Stimulated activated CD8-positive, alpha-beta memory T cell treated with anti-CD3 and anti-CD28 coated beads, Interleukin-7, amount 100 ng/mL, for 1 hour (primary cell): ENCODE measurements around the gene GRIK1.

Experiments
- DNase-seq, 2 donors: peaks; one replicate each; pipeline ENCODE4 v3.0.0-alpha.2; 2020; ENCODE audit warnings: low read depth in 2 of 2

Gene GRIK1

DNA sequence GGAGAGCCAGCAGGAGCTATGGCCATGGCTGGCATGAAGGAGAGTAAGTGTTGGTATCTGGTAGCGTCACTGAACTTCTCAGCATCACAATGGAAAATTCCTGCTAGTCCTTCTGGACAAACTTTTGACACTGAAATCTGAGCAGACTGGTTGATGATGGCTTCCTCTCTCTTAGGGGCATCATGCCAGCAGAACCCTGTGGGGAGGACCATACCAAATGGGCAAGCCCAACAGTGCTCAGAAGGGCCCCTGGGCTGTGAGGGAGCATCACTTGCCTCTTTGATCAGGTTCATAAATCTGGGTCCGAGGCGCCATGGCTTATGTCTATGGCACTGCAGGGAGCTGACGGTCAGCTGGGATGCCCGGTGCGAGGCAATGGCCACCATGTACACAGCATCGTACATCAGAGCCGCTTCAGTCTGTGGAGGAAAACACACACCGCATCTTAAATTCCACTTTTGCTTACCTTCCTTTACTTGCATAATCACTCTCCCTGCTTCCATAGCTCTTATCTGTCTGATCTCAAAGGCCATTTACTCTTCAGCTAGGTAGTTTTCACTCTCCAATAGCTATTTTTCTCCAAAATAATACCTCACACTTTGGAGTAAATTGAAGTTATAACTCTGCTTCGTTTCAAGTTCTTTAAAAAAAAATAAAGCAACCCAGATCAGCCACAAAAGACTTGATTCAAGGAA is 297.1 kb downstream of the GRIK1 start:
- DNase-seq, result no peak

DNA sequence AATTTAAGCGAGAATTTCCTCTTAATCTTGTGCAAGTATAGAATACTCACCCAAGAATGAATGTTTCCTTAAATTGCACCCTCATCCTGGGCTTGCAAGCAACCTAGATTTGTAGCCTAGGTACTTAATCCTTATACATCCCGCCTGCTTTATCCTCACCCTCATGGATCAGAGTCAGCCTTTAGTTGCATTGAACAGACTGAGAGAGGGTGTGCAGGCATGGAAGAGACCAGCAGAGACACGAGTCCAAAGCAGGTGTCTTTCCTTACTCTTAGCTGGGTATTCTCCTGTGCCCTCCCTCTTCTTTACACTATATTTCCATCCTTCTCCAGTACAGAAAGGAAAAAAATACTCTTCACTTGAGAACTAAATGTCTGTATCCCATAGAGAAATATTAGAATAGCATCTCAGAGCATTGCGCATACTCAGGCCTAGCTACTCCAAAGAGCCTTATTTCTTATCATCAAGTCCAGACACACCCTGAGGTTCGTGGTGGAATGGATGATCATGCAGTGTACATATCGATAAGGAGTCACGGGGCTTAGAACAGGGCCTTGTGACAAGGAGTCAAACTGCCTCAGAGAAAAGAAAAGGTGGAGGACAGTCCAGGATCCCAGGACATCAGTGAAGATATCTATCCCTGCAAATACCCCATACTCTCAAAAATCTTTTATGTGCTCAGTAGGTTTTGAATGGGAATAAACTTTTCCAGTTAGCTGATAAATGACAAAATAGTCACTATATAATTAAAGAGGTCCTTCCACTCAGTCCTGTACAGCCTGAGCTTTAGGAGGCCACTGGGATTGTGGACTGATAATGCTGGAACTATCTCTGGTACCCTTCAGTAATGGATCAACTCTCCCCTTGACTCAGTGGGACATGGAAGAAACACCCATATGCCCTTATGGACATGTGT is 297.9 kb downstream of the GRIK1 start:
- no peak for DNase-seq

DNA sequence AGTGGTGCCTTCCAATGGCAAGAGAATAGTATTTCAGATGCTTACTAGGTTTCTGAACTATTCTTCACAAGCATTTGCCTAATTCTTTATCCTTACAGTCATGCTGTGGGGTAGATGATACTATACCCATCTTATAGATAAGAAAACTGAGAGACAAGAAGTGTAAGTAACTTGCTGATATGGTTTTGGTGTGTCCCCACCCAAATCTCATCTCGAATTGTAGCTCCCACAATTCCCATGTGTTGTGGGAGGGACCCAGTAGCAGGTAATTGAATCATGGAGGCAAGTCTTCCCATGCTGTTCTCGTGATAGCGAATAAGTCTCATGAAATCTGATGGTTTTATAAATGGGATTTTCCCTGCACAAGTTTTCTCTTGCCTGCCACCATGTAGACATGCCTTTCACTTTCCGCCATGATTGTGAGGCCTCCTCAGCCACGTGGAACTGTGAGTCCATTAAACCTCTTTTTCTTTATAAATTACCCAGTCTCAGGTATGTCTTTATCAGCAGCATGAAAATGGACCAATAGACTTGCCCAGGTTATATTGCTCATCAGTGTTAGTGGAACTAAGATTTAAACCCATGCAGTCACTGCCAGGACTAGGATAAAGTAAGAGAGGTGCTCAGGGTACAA is 298.7 kb downstream of the GRIK1 start:
- no peak for DNase-seq

DNA sequence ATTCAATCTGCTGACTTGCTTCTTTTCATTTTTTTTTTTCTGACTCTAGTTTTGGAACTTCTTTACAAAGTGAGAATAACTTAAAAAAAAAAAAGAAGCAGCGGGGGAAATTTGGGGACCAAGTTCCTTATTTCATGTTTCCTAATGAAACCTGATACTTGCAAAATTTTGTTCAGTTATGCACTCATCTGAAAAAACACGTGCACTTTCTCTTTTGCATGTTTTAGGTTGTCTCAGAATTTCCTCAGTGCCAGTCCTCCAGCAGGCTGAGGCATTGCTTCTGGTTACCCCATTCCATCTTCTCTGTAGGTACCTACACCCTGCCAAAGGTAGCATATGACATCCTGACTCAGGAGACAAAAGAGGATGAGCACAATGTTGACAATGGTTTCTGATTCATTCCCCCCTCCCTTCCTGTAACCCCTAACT is 299.7 kb downstream of the GRIK1 start:
- DNase-seq, result no peak

DNA sequence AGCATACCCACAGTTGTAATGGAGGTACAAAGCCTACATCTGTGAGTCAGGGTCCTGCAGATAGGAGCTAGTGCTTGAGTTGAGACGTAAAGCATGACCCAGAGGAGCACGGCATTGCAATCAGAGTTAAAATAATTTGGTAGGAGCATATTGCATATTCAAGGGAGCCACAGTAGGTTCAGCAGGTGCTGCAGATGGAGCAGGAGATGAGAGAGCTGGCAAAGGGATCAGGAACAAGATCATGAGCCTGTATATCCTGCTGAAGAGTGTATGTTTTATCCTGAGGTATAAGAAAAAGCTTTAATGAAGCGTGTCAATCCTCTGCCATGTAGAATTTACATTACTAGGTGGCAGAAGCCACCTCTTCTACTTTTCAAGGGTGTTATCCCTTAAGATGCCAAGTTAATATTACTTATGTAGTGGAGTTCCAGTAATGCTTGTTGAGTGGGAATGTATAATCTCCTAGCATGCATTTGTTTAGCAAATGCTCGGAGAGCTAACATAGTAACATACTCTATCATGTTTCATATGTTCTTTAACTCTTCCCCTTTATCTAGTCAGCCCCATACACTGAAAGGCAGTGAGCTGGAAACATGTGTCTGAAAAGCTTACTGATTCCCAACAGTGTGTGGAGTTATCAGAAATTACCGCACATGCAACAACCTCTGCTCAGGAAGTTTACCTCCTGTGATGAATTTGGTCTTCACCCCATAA is 300.3 kb downstream of the GRIK1 start:
- no peak for DNase-seq

DNA sequence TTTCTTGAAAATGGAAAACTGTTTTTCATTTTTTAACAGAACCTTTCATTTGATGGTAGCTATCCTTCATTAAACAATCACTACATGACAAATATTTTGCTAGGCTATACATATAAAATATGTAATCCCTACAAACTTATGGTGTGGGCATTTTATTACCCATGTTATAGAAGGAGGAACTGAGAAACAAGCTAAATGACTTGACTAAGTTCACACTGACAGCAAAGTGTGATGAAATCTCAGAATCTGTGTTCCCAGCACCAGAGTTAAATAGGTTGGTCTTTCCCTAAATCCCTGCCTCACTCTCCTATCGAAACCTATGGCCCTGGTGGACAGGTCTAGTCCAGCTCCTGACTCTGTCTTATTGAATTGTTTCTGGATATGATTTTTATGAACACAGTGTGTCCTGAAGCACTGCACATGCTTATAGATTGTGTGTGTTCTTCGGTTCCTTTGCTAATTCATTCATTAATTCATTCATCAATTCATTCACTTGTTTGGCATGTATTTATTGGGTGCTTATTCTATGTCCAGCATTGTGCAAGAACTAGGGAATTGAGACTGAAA is 301.0 kb downstream of the GRIK1 start:
- DNase-seq, result no peak

DNA sequence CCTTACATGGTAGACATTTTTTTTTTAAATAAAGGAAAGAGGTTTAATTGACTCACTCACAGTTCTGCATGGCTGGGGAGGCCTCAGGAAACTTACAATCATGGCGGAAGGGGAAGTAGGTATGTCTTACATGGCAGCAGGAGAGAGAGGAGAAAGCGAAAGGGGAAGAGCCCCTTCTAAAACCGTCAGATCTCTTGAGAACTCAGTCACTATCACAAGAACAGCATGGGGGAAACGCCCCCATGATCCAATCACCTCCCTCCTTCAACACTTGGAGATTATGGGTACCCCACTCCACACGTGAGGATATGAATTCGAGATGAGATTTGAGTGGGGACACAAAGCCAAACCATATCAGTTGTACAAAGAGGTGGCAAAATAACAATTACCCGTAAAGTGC is 301.7 kb downstream of the GRIK1 start:
- no peak for DNase-seq

DNA sequence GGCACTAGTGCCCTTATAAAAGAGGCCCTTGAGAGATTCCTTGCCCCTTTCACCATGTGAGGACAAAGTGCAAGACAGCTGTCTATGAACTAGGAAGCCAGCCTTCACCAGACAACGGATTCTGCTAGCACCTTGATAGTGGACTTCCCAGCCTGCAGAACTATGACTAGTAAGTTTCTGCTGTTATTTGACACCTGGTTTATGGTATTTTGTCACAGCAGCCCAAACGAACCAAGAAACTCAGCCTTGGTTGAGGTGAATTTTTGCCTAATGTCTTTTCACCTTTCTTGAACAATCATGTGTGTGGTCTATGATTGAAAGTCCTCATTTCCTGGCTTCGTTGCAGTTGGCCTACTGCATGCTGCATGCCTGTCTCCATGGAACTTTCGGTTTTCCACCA is 302.2 kb downstream of the GRIK1 start:
- DNase-seq, result no peak

DNA sequence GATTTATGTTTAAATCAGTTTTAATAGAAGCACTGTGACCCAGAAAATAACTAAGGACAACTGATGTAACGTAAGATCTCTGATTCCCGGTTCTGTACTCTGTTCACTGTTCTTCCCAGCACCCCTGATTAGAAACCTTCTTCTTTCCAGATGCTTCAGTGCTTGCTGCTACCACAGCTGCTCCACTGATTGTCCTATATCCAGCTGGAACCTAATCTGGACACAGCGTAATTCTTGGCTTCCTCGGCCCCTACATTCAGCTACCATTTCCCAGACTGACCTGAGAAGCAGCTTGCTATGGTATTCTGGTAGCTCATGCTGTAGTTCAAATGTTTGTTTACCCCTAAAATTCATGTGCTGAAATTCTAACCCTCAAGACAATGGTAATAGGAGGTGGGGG is 302.7 kb downstream of the GRIK1 start:
- no peak for DNase-seq

DNA sequence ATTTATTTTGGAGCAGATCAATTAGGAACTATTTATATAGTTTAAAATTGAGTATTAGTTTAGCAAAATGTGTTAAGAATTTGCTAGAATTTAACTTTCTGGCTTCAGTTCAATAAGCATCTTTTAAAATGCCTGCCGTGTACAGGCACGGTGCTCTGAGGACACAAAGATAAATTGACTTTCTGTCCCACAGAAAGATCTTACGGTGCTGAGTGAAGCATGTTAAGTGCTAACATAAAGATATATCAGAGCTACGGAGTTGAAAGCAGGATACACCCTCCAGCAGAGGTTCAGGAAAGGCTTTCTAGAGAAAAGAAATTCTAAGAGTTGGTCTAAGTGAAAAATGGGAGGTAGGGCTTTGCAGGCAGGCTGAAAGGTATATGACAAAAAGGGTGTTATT is 305.4 kb downstream of the GRIK1 start:
- no peak for DNase-seq

DNA sequence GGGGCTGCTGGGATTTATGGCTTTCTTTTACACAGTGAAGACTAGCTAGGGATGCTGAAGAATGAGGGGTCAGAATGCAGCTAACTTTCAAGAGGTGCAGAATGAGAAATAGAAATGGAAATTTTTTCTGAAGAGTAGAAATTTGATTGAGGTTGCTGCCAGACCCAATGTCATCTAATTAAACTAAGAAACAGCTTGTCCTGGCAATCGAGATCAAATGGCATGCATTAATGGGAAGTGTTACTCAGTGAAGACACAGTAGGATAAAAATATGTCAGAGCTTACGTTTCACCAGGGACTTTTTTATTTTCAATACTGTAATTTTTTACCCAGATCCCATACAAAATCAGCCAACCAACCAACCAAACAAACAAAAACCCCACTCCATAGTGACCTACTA is 306.0 kb downstream of the GRIK1 start:
- DNase-seq, result no peak

DNA sequence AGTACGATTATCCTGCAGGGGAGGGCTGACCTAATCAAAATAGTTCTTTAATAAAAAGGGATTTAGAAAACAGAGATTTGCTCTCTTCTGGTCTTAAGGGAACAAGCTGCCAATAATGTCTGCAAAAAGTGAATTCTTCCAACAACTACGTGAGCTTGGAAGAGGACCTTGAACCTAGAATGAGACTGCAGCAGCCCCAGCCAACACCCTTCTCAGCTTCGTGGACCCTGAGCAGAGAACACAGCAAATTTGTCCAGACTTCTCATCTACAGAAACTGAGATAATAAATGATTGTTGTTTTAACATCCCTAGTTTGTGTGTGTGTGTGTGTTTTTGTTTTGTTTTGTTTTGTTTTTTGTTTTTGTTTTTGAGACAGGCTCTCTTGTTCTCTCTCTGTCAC is 309.4 kb downstream of the GRIK1 start:
- DNase-seq, result no peak

DNA sequence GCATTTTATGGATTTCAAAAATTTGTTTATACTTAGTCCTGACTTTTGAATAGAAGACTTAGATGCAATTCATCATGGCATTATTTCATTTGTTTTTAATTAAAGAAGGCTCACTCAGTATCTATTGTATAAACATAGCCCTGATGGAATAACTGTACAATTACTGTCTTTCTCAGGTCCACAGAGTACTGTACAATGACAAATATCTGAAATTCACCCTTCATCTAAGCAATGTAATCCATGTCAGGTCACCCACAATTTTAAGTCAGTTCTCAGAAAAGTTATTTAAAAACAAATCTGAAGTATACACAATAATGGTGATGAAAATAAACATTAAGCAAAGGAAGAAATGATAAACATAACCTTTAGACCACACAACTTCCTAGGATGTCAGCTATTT is 311.9 kb downstream of the GRIK1 start:
- DNase-seq, result no peak

DNA sequence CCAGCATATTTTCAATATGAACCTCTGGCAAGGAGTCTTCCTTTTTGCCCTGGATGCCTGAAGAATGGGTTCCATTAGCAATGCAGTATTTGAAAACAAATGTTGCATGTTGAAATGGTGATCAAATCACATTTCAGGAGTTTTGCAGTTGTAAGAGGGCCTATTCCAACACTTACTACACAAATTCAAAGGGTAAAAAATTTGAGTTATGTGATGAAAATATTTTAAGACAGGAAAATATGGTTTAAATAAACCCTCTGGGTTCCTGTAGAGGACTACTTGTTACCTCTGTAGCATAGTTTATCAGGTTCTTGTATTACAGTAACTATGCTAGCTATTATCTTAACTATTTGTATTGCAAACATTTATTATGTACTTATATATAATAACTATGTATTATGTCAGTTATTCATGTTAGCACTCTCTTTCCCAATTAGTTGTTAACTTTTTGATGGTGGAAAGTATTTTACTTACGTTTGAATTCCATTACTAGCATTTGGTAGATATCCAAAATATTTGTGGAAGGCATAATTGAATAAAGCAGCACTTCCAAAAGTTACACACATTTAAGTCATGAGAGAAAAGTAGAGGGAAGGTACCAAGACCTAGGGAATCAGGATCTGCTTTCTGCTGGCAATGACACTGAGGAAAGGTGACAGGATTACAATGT is 312.9 kb downstream of the GRIK1 start:
- DNase-seq, result no peak

DNA sequence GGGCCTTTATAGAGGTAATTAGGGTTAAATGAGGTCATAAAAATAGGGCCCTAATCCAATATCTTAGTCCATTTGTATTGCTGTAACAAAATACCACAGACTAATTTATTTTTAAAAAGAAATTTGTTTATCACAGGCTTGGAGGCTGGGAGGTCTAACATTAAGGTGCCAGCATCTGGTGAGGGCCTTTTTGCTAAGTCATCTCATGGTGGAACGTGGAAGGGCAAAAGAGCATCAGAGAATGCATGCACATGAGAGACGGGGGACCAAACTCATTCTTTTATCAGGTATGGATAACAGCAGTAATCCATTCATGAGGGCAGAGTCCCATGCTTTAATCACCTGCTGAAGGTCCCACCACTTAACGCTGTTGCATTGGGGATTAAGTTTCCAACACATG is 313.8 kb downstream of the GRIK1 start:
- DNase-seq, result no peak

DNA sequence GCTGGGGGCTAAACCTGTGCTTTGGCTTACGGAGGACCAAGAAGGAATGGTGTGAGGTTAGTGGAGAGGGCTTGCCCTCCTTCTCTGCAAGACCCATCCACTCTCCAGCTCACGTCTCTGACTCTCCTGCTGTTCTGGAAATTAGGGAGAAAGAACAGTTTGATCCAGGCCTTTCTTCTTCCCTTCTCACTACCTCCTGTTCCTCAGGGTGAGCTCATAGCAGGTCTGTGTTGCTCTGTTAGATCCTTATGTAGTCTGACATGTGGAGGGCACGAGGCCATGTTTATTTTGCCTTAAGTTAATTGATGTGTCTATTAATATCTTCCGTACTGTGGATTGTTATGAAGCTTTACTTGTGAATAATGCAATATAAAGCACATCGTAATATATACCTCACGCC is 315.0 kb downstream of the GRIK1 start:
- DNase-seq, result no peak

DNA sequence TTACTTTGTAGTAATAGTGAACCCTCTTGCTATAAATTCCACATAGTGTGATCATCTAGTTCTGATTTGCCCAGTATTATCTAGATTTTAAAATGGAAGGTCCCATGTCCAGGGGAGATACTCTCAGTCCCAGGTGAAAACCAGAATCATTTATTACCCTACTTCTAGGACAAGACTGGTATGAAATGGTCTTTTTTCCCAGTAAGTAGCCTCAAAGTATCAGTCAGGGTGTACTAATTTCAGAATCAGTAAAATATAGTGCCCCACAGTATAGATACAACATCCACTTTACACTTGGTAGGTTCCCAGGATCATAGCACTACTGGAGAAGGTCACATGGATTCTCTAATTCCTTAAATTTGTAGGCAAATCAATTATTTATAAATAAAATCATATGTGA is 318.3 kb downstream of the GRIK1 start:
- no peak for DNase-seq

DNA sequence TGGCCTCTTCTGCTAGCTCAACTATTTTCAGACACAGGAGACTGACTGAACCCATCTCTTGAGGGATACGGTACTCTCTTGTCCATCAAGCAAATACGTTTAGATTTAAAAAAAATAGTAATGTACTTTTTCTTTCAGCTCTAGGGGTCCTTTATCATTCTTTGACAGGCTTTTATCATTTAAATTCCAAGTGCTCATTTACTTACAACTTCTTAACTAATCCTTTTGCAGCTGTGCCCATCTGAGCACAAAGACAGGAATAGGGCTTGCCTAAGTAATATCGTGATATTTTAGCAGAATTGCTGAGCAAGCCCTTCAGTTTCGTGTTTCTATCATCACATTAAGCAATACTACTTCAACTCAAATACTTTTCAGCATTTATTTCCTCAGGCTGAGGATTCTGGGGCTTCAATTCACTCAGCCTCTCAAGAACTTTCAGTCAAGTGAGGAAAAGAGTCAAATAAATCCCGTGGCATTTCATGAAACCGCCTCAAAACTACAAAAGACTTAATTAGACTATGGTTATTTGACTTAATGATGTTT is 323.5 kb downstream of the GRIK1 start:
- no peak for DNase-seq

DNA sequence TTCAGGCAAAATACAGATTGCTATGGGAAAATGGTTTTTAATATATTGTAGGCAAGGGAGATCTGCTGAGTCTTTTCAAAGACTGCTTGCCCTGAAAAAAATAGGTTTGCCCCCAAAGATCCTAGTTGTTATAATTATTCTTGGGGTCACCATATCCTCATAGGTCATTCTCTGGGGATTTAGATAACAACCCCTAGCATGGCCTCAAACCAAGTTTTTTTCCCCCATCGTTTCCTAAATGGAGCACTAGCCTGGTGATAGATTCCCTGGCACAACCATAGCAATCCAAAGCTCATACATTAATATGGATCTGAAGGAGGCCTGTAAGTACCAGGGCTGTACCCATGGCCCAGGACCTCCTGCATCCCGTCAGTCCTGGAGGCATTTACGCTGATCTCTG is 325.9 kb downstream of the GRIK1 start:
- no peak for DNase-seq

DNA sequence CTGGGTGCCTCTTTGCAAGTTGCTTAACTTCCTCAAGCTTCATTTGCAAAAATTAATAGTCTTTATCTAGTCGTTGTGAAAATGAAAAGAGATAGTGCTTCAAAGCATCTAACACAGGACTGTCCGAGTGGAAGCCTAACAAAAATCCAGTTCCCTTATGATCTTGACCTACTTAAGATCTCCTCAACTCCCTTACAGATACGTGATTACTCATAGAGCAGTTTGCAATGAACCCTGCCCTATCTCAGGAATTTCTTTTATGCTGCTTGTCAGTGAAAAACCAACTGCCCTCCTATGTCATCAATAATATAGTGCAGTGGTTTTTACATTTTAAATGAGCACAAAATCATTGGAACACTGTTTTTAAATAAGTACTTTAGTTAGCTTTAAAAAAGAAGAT is 326.8 kb downstream of the GRIK1 start:
- no peak for DNase-seq

DNA sequence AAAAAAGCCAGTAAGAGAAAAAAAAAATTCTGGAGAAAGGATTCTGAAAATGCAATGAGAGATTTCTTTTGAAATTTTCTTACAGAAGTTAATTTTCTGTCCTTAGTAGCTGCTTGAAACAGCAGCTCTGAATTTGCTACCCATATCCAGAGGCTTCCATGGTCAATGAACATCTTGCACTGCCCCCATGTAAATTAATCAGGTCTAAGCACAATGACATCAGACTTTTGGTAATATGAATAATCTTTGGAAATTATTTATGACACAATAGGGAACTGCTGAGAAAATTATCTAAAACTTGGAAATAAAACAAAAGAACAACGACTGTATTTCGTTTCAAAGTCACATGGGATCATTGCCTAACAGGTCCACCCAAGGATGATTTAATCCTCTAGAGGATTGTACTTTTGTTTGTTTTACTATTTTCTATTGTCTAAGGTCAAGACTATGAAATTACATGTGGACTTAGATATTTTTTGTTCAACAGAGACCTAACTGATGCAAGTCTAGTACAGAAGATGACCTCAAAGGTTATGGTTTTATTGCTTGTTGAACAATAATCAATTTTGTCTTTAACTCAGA is 328.9 kb downstream of the GRIK1 start:
- no peak for DNase-seq
